MM.1S (cell line): Measurements from ENCODE around the gene TMC1.

Experiments used
- EZH2 ChIP-seq: fragments of 300-600 bp; sonication (generic); optimal IDR thresholded peaks from 2 replicates; pipeline ENCODE3; 2017; ENCODE audit warnings: low read depth, mild to moderate bottlenecking, antibody characterized with exemption, low read length, mixed read lengths
- EZH2phosphoT487 ChIP-seq: fragments of 300-600 bp; sonication (generic); IDR thresholded peaks from 2 replicates; pipeline ENCODE4 v1.6.1; 2018; ENCODE audit warnings: antibody characterized with exemption, low read length
- TF ChIP-seq, protein P1 (sequence below): fragments of 300-600 bp; sonication (generic); IDR thresholded peaks from 2 replicates; pipeline ENCODE4 v1.5.1; 2016; ENCODE audit warnings: antibody characterized with exemption, low read length, mixed read lengths

DNA sequence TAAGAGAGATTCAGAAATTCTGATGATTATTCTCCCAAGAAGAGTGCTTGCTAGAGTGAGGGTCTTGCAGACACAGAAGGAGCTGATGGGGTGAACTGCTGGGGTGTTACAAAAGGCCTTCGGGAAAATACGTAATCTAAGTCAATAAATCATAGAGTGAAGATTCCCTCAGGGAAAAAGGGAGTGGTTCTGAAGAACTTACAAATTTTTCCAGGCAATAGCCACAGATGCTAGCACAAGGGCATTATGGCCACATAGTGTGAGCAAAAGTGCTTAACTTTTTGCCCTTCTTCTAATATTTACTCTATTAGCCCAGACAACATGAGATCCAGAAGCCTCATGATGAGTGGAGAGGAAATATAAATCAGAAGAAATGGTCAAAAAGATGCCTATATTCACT, 137.3 kb downstream of the TMC1 start:
- TF ChIP-seq EZH2: no peak
- TF ChIP-seq, protein P1, sequence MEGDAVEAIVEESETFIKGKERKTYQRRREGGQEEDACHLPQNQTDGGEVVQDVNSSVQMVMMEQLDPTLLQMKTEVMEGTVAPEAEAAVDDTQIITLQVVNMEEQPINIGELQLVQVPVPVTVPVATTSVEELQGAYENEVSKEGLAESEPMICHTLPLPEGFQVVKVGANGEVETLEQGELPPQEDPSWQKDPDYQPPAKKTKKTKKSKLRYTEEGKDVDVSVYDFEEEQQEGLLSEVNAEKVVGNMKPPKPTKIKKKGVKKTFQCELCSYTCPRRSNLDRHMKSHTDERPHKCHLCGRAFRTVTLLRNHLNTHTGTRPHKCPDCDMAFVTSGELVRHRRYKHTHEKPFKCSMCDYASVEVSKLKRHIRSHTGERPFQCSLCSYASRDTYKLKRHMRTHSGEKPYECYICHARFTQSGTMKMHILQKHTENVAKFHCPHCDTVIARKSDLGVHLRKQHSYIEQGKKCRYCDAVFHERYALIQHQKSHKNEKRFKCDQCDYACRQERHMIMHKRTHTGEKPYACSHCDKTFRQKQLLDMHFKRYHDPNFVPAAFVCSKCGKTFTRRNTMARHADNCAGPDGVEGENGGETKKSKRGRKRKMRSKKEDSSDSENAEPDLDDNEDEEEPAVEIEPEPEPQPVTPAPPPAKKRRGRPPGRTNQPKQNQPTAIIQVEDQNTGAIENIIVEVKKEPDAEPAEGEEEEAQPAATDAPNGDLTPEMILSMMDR: no peak
- TF ChIP-seq EZH2phosphoT487: no peak
